Measurements from ENCODE around the gene KCNQ1.

DNA sequence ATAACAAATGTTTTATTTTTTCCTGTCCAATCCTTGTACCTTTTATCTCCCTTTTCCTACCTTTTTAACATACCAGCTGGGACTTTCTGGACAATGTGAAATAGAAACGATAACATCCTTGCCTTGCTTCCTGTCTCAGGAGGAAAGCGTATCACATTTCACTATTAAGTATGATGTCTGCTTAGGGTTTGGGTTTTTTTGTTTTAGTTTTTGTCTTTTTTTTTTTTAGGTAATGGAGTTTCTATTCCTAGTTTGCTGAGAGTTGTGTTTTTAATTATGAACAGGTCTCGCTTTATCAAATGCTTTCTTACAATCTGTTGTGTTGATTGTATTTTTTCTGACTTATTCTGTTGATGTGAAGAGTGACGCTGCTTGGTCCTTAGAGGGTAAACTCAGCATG is 319.2 kb downstream of the KCNQ1 start:
- TF ChIP-seq, protein P1, sequence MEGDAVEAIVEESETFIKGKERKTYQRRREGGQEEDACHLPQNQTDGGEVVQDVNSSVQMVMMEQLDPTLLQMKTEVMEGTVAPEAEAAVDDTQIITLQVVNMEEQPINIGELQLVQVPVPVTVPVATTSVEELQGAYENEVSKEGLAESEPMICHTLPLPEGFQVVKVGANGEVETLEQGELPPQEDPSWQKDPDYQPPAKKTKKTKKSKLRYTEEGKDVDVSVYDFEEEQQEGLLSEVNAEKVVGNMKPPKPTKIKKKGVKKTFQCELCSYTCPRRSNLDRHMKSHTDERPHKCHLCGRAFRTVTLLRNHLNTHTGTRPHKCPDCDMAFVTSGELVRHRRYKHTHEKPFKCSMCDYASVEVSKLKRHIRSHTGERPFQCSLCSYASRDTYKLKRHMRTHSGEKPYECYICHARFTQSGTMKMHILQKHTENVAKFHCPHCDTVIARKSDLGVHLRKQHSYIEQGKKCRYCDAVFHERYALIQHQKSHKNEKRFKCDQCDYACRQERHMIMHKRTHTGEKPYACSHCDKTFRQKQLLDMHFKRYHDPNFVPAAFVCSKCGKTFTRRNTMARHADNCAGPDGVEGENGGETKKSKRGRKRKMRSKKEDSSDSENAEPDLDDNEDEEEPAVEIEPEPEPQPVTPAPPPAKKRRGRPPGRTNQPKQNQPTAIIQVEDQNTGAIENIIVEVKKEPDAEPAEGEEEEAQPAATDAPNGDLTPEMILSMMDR (conservative IDR thresholded peaks at IDR 0.05; ENCODE audit: low read length): no peak
- TF ChIP-seq EZH2phosphoT487 (IDR thresholded peaks at IDR 0.05; ENCODE audit: borderline replicate concordance): no peak

Measured in Loucy (cell line).